GM18909 (cell line): ENCODE measurements around the gene PLTP.
"Not testable (repeated sequence)": the region's sequence is repeated elsewhere in the genome, so short reads cannot be mapped to it uniquely, and the experiment has no call there.

Source experiments
- ATAC-seq: cut with Tn5 transposase; IDR thresholded peaks from one replicate; pipeline ENCODE4 v1.9.1; 2021; ENCODE audit warnings: mild to moderate bottlenecking; ENCODE audit not compliant: unreplicated experiment, poor library complexity

Gene PLTP

DNA sequence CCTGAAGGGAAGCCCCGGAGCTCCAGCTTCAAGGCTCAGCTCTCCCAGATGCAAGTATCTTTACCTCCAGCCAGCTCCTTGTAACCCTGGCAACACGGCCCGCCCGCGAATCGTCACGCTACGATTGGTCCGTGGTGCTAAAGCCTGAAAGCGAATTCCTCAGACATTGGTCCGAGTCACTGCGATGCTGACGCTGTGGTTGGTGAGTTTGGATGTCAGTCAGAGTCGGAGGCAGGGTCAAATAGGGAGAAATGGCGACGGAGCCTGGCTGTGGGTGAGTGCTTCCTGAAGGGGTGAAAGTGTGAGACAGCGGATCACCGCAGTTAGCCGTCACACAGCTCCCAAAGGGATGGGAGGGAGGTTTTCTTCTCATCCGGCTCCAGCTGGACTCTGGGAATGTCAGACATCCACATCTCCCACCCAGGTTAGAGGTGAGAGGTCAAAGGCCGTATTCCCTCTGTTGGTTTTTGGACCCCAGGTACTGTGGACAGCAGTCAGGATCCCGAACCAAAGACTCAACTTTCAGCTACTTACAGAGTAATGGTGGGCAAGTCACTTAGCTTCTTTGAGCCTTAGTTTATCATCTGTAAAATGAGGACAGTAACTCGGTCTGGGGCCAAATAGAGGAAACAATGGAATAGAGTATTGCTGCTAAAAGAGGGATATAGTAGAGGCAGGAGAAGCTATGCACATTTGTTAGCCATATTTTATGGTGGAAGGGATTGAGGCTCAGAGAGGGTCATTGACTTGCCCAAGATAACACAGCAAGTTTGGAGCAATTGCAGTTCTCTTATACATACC lies 30.8 kb downstream of the PLTP start, which contains the start of gene ZSWIM1:
Gene ZSWIM1 (plus strand): TSS at position 240 of the 801 bp plus-strand sequence. CDS start 1,366 bp downstream, outside the sequence.
- ATAC-seq = peak; percentile 97

DNA sequence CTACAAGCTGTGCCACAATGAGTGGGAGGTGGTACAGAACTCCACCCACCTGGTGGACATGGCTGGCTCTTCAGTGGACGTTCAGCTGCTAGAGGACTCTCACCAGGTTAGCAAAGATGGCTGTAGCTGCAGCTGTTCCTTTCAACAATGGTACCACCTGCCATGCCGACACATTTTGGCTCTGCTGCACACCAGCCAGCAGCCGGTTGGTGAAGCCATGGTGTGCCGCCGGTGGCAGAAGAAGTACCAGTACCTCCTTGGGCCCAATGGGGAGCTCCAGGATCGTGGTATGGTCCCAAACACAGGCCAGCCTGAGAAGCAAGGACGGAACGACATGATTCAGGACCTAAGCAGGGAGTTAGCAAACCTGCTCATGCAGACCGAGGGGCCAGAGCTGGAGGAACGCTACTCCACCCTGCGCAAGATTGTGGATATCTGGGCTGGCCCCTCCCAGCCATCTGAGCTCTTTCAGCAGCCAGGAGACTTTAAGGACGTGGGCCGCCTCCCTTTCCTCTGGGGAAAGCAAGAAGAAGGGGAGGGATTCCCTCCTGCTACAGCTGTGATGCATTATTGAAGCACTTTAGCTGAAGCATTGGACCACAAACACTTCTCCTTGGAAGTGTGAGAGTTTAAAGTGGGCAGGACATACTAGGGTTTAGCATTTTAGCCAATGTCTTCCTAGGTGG lies 33.7 kb downstream of the PLTP start:
- no peak for ATAC-seq

DNA sequence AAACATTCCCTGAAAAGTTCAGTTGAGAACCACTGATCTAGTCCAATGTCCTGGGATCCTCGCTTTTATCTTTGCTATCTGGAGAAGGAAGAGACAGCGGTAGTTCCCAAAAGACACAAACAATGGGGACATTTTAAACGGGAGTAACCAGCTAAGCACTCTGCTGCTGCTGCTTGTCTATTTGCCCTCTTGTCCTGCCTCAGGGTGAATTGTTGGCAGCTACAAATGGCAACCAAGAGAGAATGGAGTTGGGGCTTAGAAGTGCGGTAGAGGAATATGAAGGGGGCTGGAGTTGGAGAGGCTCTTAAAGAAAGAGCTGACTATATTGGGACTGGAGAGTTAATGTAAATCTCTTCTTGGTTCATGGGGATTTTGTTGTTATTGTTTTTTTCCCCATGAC lies 37.4 kb downstream of the PLTP start:
- no peak for ATAC-seq

DNA sequence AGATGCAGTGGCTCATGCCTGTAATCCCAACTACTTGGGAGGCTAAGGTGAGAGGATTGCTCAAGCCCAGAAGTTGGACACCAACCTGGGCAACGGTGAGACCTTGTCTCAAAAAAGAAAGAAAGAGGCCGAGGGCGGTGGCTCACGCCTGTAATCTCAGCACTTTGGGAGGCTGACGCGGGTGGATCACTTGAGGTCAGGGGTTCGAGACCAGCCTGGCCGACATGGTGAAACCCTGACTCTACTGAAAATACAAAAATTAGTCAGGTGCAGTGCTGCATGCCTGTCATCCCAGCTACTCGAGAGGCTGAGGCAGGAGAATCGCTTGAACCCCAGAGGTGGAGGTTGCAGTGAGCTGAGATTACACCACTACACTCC lies 37.9 kb downstream of the PLTP start:
- ATAC-seq = not testable (repeated sequence)

DNA sequence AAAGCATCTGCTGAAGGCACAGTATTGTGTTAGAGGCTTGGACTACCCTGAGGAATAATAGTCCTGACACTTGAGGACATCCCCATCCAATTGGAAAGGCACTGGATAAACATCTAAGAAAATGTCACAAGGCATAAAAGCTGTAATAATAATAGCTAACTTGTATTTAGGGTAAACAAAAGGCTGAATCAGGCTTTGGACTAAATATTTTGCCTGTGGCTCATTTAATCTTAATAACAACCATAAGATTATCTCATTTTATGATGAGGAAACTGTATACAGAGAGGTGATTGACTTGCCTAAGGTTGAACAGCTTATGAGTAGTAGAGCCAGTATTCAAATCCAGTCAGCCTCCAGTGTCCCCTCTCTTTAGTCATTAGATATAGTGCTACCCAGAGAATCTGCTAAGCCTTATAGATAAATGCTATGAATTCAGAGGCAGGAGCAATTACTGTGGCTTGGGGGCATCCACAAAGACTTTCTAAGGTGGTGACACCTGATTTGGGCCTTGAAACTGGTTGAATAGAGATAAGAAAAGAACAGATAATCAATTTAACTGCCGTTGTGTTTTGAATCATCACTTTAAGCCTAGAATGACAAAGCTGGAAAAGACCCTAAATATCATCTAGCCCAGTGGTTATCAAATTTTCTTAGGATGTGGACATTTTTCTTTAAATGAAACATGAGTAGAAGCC lies 38.4 kb downstream of the PLTP start:
- ATAC-seq = no peak

DNA sequence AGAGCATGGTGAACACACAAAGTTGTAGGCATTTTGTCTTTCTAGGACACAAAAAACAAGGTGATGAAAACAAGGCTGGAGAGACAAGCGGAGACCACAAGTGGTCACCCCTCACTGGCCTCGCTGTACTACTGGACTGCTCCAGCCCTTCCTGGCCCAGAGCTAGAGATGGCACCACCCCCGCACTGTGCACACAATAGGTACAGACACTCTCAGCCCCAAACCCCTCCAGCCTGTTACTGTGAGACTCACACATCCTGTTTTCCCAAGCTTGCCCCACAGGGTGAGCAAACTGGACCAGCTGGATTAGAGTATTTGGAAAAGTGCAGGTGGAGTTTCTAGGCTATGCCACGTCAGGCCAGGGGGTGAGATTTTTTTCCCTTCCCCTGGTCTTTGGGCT lies 39.3 kb downstream of the PLTP start:
- no peak for ATAC-seq

DNA sequence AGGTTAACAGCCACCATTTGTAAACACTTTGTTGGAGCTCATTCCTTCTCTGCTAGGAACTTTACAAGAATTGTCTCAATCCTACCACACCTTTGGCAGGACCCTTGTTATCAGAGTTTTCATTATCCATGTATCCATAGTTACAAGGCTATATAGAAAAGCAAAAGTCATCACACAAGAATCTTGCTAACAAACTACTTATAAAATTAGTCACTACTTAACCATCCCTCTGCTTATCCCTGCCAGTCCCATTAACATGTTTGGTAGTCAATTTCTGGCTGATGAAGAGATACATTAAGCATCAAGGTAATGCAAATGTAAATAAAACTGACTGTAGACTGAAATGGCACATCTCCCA lies 44.2 kb downstream of the PLTP start:
- no peak for ATAC-seq

DNA sequence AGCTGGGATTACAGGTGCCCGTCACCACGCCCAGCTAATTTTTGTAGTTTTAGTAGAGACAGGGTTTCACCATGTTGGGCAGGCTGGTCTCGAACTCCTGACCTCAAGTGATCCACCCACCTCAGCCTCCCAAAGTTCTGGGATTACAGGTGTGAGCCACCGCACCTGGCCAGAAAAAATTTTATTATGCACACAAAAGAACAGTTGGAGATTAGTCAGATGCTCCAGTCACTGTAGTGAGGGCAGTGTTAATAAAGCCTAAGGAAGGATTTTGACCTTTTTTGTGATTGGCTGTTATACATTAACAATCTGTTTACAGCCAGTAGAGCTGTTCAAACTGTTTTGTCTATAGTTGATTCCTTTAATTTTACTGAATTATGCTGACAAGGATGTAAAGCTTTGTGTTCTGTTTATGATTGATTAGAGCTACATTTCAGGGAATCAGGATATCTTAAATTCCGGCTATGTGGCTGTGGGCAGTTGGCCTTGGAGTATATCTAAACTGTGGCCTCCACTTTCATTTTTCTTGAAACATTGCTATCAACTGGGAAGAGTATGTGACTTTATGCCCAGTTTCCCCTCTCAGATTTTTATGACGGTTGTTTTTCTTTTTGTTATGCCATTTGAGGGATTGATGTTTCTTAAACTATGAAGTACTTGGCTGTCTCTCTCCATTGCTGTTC lies 44.7 kb downstream of the PLTP start:
- ATAC-seq = no peak

DNA sequence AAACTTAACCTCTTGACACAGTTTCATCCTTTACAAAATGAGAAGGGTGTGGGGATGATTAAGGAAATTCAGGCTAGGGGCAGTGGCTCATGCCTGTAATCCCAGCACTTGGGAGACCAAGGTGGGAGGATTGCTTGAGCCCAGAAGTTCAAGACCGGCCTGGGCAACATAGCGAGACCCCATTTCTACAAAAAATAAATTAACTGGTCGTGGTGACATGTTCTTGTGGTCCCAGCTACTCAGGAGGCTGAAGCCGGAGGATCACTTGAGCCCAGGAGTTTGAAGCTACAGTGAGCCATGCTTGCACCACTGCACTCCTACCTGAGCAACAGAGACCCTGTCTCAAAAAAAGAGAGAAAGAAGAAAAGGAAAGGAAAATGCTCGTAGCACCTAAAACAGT lies 45.5 kb downstream of the PLTP start:
- ATAC-seq = no peak

DNA sequence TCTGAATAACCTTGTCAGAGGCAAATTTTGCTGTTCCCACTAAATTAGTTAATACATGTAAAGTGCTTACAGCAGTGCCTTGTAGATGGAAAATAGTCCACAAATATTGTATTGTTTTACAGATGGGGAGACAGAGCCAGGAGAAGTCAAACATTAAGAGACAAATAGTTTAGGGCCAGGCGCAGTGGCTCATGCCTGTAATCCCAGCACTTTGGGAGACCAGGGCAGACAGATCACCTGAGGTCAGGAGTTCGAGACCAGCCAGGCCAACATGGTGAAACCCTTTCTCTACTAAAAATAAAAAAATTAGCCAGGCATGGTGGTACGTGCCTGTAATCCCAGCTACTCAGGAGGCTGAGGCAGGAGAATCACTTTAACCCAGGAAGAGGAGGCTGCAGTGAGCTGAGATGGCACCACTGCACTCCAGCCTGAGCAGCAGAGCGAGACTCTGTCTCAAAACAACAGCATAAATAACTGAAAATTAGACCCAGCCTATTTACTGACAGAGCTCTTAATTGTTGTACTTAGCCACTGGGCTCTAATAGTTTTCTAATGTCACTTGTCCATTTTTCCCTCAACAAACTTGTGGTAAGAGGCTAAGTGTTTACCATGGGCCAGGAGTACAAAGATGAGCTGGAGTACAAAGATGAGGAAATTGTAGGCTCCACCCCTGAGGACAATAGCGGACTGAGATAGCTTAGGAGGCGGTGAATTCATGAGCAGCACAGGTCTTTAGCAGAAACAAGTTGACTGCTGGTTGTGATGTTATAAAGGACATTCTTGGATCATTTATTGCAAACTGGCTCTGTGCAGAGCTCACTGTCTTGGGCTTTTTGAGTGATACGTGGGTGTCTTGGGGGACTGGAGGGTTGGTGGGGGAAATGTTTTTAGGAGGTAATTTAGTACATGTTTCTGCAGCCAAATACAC lies 48.1 kb downstream of the PLTP start:
- ATAC-seq = no peak

DNA sequence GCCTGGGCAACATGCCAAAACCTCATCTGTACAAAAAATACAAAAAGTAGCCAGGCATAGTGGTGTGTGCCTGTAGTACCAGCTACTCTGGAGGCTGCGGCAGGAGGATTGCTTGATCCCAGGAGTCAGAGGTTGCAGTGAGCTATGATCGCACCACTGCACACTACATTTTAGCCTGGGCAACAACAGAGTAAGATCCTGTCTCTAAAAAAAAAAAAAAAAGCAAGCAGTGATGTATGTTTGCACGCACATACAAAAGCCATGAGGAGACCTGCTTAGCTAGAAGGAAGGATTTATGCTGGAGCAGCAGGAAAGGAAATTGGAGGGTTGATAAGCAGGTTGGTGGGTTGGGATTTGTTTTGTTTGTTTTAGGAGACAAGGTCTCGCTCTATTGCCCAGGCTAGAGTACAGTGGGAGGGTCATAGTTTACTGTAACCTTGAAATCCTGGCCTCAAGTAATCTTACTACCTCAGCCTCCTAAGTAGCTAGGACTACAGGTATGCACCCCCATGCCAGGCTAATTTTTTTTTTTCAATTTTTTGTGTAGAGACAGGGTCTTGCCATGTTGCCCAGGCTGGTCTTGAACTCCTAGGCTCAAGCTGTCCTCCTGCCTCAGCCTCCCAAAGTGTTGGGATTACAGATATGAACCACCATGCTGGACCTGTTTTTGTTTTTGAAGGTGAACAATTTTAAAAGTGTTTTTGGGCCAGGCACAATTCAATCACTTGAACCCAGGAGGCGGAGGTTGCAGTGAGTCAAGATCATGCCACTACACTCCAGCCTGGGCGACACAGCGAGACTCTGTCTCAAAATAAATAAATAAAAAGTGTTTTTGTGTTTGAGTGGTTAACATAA lies 50.5 kb downstream of the PLTP start:
- ATAC-seq = no peak

DNA sequence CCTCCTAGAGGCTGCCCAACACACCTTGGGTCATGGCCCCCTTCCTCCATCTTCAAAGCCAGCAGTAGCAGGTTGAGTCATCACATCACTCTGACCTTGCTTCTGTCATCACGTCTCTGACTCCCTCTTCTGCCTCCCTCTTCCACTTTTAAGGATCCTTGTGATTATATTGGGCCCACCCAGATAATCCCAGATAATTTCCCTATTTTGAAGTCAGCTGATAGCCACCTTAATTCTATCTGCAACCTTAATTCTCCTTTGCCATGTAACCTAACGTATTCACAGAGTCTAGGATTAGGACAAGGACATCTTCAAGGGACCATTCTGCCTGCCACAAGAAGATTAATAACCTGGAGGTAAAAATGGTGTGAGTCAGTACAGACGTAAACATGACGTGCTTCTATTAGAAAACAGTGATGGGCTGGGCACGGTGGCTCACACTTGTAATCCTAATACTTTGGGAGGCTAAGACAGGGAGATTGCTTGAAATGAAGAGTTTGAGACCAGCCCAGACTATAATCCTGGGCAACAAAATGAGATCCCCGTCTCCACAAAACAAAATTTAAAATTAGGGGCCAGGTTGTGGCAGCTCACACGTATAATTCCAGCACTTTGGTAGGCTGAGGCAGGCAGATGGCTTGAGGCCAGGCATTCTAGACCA lies 51.3 kb downstream of the PLTP start:
- no peak for ATAC-seq

DNA sequence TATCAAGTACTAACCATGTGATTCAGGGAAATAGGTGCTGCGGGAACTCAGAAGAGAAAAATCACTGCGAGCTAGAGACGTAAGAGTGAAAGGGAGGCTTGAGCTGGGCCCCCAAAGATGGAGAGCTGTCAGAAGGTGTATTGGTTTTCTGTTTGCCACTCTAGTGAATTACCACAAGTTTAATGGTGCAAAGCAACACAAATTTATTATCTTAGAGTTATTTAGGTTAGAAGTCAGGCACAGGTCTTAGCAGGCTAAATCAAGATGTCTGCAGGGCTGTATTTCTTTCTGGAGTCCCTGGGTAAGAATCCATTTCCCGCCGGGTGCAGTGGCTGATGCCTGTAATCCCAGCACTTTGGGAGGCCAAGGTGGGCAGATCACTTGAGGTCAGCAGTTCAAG lies 52.0 kb downstream of the PLTP start:
- no peak for ATAC-seq

DNA sequence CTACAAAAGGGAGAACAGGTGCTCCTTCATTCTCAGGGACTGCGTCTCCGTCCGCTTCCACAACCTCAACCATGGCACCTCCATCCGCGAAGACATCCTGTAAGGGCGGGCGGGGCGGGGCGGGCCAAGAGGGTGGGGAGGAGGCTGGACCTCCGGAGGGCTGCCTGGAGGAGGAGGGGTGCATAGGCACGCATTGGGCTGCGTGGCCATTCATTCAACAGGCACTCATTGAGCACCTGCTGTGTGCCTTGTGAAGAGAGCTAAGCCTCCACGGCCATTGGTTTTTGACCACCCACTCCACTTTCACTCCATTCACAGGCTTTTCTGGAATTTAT lies 54.1 kb downstream of the PLTP start:
- ATAC-seq = peak; percentile 15

DNA sequence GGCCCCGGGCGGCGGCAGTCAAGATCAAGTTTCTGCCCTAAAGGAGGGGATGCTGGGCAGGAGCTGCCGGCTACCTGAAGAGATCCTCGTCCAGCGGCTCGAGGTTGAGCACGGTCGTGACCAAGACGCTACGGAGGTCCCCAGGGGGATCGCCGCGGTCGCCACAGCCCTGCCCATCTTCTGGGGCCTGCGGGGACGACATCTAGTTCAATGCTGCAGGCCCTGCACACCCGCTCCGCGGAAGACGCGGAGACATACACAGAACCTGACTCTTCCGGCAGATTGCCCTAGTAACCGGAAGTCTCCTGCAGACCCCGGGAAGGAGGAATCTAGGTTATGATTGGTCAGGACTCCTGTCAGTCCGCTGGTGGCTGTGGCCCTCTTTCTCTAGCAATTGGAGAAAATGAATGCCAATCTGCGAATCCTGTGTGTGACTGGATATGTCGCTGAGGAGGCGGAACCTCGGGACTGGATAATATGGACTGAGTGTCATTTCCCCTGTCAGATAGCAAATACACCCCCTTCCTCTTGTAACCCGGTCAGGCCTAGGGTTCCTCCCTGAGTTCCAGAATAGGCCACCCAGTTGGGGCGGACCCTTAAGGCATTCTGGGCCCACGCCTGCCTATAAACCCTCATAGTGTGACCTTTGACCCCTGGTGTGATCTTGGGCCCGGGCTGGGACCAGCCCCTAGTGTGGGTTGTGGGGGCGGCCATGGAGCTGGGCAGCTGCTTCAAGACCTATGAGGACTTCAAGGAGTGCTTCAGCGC lies 54.7 kb downstream of the PLTP start, which contains the start of the genes ACOT8 and ZSWIM3:
Gene ACOT8 (minus strand): TSS at position 279 of the 768 bp plus-strand sequence. CDS start 77 bp downstream, at position 202.
Gene ZSWIM3 (plus strand): TSS at position 501 of the 768 bp plus-strand sequence. CDS start 212 bp downstream, at position 713.
- ATAC-seq = peak; percentile 95

DNA sequence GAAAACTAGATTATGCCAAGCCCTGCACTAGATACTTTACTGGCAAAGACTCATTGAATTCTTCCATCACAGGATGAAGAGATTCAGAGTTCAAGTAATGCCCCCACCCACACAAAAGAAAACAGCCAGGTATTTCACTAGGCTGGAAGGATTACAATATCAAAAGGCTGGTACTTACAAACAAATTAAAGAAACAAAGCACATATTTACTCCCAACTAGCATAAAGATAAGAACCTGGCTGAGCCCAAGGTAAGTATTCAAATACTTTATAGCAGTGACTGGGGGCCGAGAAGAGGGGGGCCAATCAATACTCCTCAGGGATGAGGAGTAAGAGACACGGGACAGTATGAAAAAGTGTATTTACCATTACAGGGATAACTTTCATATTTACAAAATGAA lies 58.5 kb downstream of the PLTP start:
- no peak for ATAC-seq

DNA sequence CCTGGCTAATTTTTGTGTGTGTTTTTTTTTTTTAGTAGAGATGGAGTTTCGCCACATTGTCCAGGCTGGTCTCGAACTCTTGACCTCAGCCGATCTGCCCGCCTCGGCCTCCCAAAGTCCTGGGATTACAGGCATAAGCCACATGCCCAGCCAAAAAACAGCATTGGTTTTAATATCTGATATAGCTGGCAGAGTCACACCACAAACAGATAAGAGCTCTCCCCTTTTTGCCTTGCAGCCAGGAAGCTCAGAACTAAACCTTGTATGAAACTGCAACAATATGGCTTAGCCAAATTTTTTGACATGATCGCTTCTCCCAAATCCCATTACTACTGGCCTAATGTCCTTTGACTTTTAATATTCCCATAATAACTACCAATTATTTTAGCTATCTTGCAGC lies 59.6 kb downstream of the PLTP start:
- ATAC-seq = no peak
